Ishikawa (cell line): ENCODE data around the gene EGFR.

Experiments used
- EP300 ChIP-seq: IDR thresholded peaks from 2 replicates; pipeline ENCODE4 v1.6.1; 2012; ENCODE audit warnings: borderline replicate concordance
- FOXM1 ChIP-seq: IDR thresholded peaks from 2 replicates; pipeline ENCODE4 v1.6.1; 2012; ENCODE audit warnings: low read depth, borderline replicate concordance
- MAX ChIP-seq: IDR thresholded peaks from 2 replicates; pipeline ENCODE4 v1.6.1; 2012
- NFIC ChIP-seq: IDR thresholded peaks from 2 replicates; pipeline ENCODE4 v1.6.1; 2012
- RAD21 ChIP-seq: IDR thresholded peaks from 2 replicates; pipeline ENCODE4 v1.6.1; 2012; ENCODE audit warnings: low read depth
- TCF12 ChIP-seq: IDR thresholded peaks from 2 replicates; pipeline ENCODE4 v1.6.1; 2012; ENCODE audit warnings: low read depth
- TEAD4 ChIP-seq: IDR thresholded peaks from 2 replicates; pipeline ENCODE4 v1.6.1; 2012
- YY1 ChIP-seq: IDR thresholded peaks from 2 replicates; pipeline ENCODE4 v1.6.1; 2012; ENCODE audit warnings: low read depth
- ZBTB7A ChIP-seq: IDR thresholded peaks from 2 replicates; pipeline ENCODE4 v1.6.1; 2012; ENCODE audit warnings: low read depth

GRCh38 chr7:54980521-54980920 lies 38.3 kb upstream of the EGFR start:
- TF ChIP-seq YY1 (no peak), MAX (no peak), EP300 (no peak), ZBTB7A (no peak), NFIC (no peak), FOXM1 (no peak), TCF12 (no peak), RAD21 (no peak), TEAD4 (no peak)
